Keratinocyte (primary cell): Measurements from ENCODE around the gene WDR11. TPM values are rescaled to one million over a fixed set of nuclear protein-coding genes. Genes with fewer than 3 reads are reported as not detected.

Source experiments
- DNase-seq: peaks from one replicate; pipeline ENCODE4 v3.0.0-alpha.2; 2011; ENCODE audit warnings: low read depth, missing footprints, low spot score
- FAIRE-seq: peaks from 2 replicates; lab custom pipeline; 2011; peaks lifted over from hg19 to GRCh38; lab: Jason Lieb, UNC
- H2AFZ ChIP-seq: 2 replicates; pipeline ENCODE4 v1.6.0; 2012; ENCODE audit warnings: low read length, control low read depth, inconsistent platforms; ENCODE audit not compliant: control insufficient read depth
- H3K27ac ChIP-seq: 2 replicates; pipeline ENCODE4 v1.5.1; 2011; ENCODE audit warnings: low read length; ENCODE audit not compliant: control insufficient read depth, insufficient read depth
- H3K27me3 ChIP-seq: 3 replicates; pipeline ENCODE4 v1.6.0; 2011; ENCODE audit warnings: low read length; ENCODE audit not compliant: control insufficient read depth, insufficient read depth; ENCODE audit errors: extremely low read depth
- H3K36me3 ChIP-seq, 2 experiments: 2 replicates in 1 of 2; 3 replicates in 1 of 2; pipeline ENCODE4 v1.5.1; 2011; ENCODE audit warnings: low read length in 2 of 2, mild to moderate bottlenecking in 1 of 2; ENCODE audit not compliant: control insufficient read depth in 2 of 2, insufficient read depth in 2 of 2; ENCODE audit errors: extremely low read depth in 1 of 2
- H3K4me1 ChIP-seq: 3 replicates; pipeline ENCODE4 v1.5.1; 2011; ENCODE audit warnings: low read length; ENCODE audit not compliant: control insufficient read depth, insufficient read depth; ENCODE audit errors: extremely low read depth
- H3K4me2 ChIP-seq: 3 replicates; pipeline ENCODE4 v1.6.0; 2011; ENCODE audit warnings: low read depth, low read length; ENCODE audit not compliant: control insufficient read depth, insufficient read depth; ENCODE audit errors: extremely low read depth
- H3K4me3 ChIP-seq, 3 experiments: fragments of 200-600 bp in 1 of 3; sonication (generic) in 1 of 3; 2 replicates in 2 of 3; 3 replicates in 1 of 3; pipeline ENCODE4 v1.5.1; 2011 to 2016; ENCODE audit warnings: low read length in 3 of 3, mild to moderate bottlenecking in 3 of 3, control low read depth in 2 of 3, inconsistent platforms in 1 of 3, low read depth in 1 of 3, mixed read lengths in 1 of 3, mixed run types in 1 of 3, moderate library complexity in 1 of 3; ENCODE audit not compliant: control insufficient read depth in 2 of 3, insufficient read depth in 2 of 3; ENCODE audit errors: extremely low read depth in 1 of 3
- H3K79me2 ChIP-seq: 2 replicates; pipeline ENCODE4 v1.6.0; 2012; ENCODE audit warnings: low read length; ENCODE audit not compliant: control insufficient read depth, insufficient read depth
- H3K9ac ChIP-seq: 3 replicates; pipeline ENCODE4 v1.6.0; 2011; ENCODE audit warnings: low read length; ENCODE audit not compliant: control insufficient read depth, insufficient read depth; ENCODE audit errors: extremely low read depth
- H3K9me1 ChIP-seq: 3 replicates; pipeline ENCODE4 v1.6.0; 2011; ENCODE audit warnings: low read length; ENCODE audit not compliant: control insufficient read depth, insufficient read depth; ENCODE audit errors: extremely low read depth
- H3K9me3 ChIP-seq: 2 replicates; pipeline ENCODE4 v1.5.1; 2012; ENCODE audit warnings: low read depth, low read length; ENCODE audit not compliant: control insufficient read depth
- H4K20me1 ChIP-seq: 3 replicates; pipeline ENCODE4 v1.6.0; 2011; ENCODE audit warnings: low read length; ENCODE audit not compliant: control insufficient read depth, insufficient read depth; ENCODE audit errors: extremely low read depth
- EZH2 ChIP-seq: IDR thresholded peaks from one replicate; pipeline ENCODE4 v1.6.1; 2012; ENCODE audit warnings: inconsistent platforms, mild to moderate bottlenecking, low read length, moderate library complexity
- dilution Hi-C: fragments of 300-500 bp; cut with MboI; formaldehyde crosslinking; loops from one replicate; pipeline ENCODE4 v1.7.0; 2020; ENCODE audit warnings: low sequenced_read_pairs; ENCODE audit not compliant: extremely low pct_ligation_motif_present
- polyA plus RNA-seq, 5 experiments: library from polyadenylated mRNA; depleted of rRNA in 3 of 5; stranded (reverse) in 3 of 5; stranded (forward) in 1 of 5; unstranded in 1 of 5; fragments of >200 nt; gene quantifications; 1 replicate in 1 of 5; 2 replicates in 3 of 5; 3 replicates in 1 of 5; pipeline versions ENCODE4 v1.2.1 to v1.2.3, GENCODE V29; 2011 to 2012; ENCODE audit warnings: missing spikeins in 2 of 5, low read depth in 1 of 5, low replicate concordance in 1 of 5
- TF ChIP-seq, protein P1 (sequence below), 3 experiments: IDR thresholded peaks in 1 of 3; conservative IDR thresholded peaks in 1 of 3; optimal IDR thresholded peaks in 1 of 3; 2 replicates in 2 of 3; 3 replicates in 1 of 3; pipeline versions ENCODE3 to v1.5.1; 2011; ENCODE audit warnings: low read length in 3 of 3, mild to moderate bottlenecking in 3 of 3, moderate library complexity in 2 of 3, control low read depth in 1 of 3, inconsistent platforms in 1 of 3; ENCODE audit not compliant: insufficient read depth in 2 of 3; ENCODE audit errors: extremely low read depth in 1 of 3

Gene WDR11
- polyA plus RNA-seq, 1 donor (not counting 4 experiments of a cell fraction or from before 2014, with no cell fraction given), result 79.2 TPM

DNA sequence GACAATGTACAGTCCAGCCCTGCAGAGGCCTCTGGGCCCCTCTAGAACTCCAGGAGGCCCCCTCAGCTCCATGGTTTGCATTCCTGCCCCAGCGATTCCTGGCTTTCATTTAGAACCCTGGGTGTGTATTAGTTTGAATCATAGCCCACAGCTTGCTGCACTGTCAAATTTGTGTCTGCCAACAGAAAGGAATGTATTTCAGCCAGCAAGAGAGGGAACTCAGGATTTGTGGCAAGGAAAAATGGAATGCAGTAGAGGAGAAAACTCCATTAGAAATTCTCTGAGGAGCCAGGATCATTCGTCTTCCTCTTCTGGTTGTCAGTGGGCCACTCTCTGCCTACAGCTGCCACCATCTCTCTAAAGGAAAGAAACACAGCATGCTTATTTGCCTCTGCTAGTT lies 27.9 kb upstream of the WDR11 start:
- no peak for FAIRE-seq
- Histone ChIP-seq H3K9ac (no peak overlapping the region), H3K79me2 (no peaks in the 10 kb centered on the region), H2AFZ (no peak overlapping the region), H3K27ac (no peak overlapping the region), H3K9me3 (no peaks in the 10 kb centered on the region), H4K20me1 (no peaks in the 10 kb centered on the region), H3K4me2 (no peak overlapping the region), H3K9me1 (no peaks in the 10 kb centered on the region), H3K36me3 (no peaks in the 10 kb centered on the region), H3K27me3 (no peaks in the 10 kb centered on the region), H3K4me1 (no peaks in the 10 kb centered on the region), H3K4me3 (no peak overlapping the region)
- TF ChIP-seq, protein P1, sequence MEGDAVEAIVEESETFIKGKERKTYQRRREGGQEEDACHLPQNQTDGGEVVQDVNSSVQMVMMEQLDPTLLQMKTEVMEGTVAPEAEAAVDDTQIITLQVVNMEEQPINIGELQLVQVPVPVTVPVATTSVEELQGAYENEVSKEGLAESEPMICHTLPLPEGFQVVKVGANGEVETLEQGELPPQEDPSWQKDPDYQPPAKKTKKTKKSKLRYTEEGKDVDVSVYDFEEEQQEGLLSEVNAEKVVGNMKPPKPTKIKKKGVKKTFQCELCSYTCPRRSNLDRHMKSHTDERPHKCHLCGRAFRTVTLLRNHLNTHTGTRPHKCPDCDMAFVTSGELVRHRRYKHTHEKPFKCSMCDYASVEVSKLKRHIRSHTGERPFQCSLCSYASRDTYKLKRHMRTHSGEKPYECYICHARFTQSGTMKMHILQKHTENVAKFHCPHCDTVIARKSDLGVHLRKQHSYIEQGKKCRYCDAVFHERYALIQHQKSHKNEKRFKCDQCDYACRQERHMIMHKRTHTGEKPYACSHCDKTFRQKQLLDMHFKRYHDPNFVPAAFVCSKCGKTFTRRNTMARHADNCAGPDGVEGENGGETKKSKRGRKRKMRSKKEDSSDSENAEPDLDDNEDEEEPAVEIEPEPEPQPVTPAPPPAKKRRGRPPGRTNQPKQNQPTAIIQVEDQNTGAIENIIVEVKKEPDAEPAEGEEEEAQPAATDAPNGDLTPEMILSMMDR (optimal IDR thresholded peaks at IDR 0.05 in 1 of 3, IDR thresholded peaks at IDR 0.05 in 1 of 3, conservative IDR thresholded peaks at IDR 0.05 in 1 of 3; ENCODE audit: extremely low read depth in 1 of 3, insufficient read depth in 2 of 3, low read length in 3 of 3), result no peak
- no peak for TF ChIP-seq EZH2
- no peak for DNase-seq
- dilution Hi-C loops, result no loop called here

DNA sequence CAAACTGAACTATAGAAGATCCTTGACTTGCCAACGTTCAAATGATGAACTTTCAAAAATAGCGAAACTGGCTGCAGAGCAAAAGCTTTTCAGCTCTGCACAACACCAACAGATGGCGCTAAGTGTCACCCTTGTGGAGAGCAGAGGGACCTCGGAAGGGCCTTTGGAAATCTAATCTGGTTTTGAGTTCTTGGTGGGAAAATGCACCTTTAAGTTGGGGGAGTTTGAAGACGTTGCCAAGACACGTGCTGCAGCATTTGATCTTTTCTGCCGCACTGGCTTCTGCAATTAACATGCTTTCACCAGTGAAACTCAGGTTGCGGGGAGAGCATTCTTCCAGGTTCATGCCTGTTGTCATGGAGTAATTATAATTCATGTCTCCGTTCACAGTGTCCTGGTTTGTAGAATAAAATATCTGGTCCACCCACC lies 26.3 kb upstream of the WDR11 start:
- no peak overlapping the region for H3K9ac ChIP-seq
- no peaks in the 10 kb centered on the region for H3K27me3 ChIP-seq
- no peak overlapping the region for H3K27ac ChIP-seq
- no peaks in the 10 kb centered on the region for H3K4me1 ChIP-seq
- H2AFZ ChIP-seq, result no peak overlapping the region
- TF ChIP-seq, protein P1 (optimal IDR thresholded peaks at IDR 0.05 in 1 of 3, IDR thresholded peaks at IDR 0.05 in 1 of 3, conservative IDR thresholded peaks at IDR 0.05 in 1 of 3; ENCODE audit: extremely low read depth in 1 of 3, insufficient read depth in 2 of 3, low read length in 3 of 3), result peak; percentile 65 to 84 (median 74)
- TF ChIP-seq EZH2, result no peak
- dilution Hi-C loops, result no loop called here
- no peaks in the 10 kb centered on the region for H3K9me3 ChIP-seq
- no peak overlapping the region for H3K4me3 ChIP-seq
- H3K79me2 ChIP-seq, result no peaks in the 10 kb centered on the region
- H3K36me3 ChIP-seq, result no peaks in the 10 kb centered on the region
- no peaks in the 10 kb centered on the region for H3K9me1 ChIP-seq
- H4K20me1 ChIP-seq, result no peaks in the 10 kb centered on the region
- no peak overlapping the region for H3K4me2 ChIP-seq
- DNase-seq (no peak), FAIRE-seq (no peak)
